ENCODE measurements around the gene ZBTB4. TPM values are rescaled to one million over a fixed set of nuclear protein-coding genes. Genes with fewer than 3 reads are reported as not detected.

The ZBTB4 gene
- total RNA-seq, 1 experiment from 2014 or later: 17.1 TPM

- TF ChIP-seq TCF7L2 (IDR thresholded peaks at IDR 0.05; ENCODE audit: borderline replicate concordance, extremely low read depth, insufficient read depth, insufficient read length) (no peak), CTCF (IDR thresholded peaks at IDR 0.05 in 2 of 3, conservative IDR thresholded peaks at IDR 0.05 in 1 of 3; ENCODE audit: borderline replicate concordance in 1 of 3, insufficient read depth in 1 of 3, low read depth in 2 of 3, low read length in 2 of 3) (no peak), CBX3 (IDR thresholded peaks at IDR 0.05; ENCODE audit: low read depth) (no peak), POLR2AphosphoS5 (IDR thresholded peaks at IDR 0.05; ENCODE audit: low read depth, low read length) (no peak; the same call in 1 of the 2 replicates)
These were observed 36.6 kb upstream of the ZBTB4 start (continued) for GRCh38 chr17:7515911-7516610.

GRCh38 chr17:7513850-7514419, 34.5 kb upstream of the ZBTB4 start:
- TSS peak; percentile 70 for BruUV-seq (replicated peaks)
- Histone ChIP-seq H3K27ac (ENCODE audit: low read depth, low read length) (no peak overlapping the region), H3K9me2 (ENCODE audit: insufficient read depth) (no peaks in the 10 kb centered on the region), H3K4me3 (replicated peaks in 1 of 2; ENCODE audit: low read depth in 1 of 2, low read length in 2 of 2) (no peak overlapping the region), H2AFZ (ENCODE audit: low read depth, low read length, poor library complexity, severe bottlenecking) (no peak overlapping the region), H3K4me1 (ENCODE audit: control insufficient read depth in 1 of 2, insufficient read depth in 2 of 2, low read length in 2 of 2) (no peaks in the 10 kb centered on the region), H3K9me3 (ENCODE audit: control insufficient read depth in 1 of 2, insufficient read depth in 1 of 2, low read depth in 1 of 2, low read length in 2 of 2) (no peaks in the 10 kb centered on the region), H4K20me1 (ENCODE audit: insufficient read depth) (no peaks in the 10 kb centered on the region), H3K36me3 (ENCODE audit: control insufficient read depth in 1 of 2, insufficient read depth in 2 of 2, low read length in 2 of 2) (peaks cover 34 to 55% of the 10 kb centered on the region in 2 experiments), H3K79me2 (ENCODE audit: insufficient read depth, low read length) (peaks cover under 1% of the 10 kb centered on the region; the same call in 1 of the 2 replicates), H3K9ac (ENCODE audit: low read length) (no peak overlapping the region), H3K27me3 (ENCODE audit: insufficient read depth, low read length) (no peaks in the 10 kb centered on the region), H3K4me2 (ENCODE audit: low read length) (no peak overlapping the region)
- DNase-seq (ENCODE audit: low read depth, low spot score): no peak
- CTCF ChIA-PET: interaction anchor here (1.1 to 3.9 kb wide), 7 partner anchors 9 to 527 kb away, joined by 4 to 37 read pairs (median 8); partner anchors contain the start of genes SENP3, TP53 and WRAP53
- POLR2A ChIA-PET: interaction anchor here (1.4 kb wide), 1 partner anchor 46 kb away, joined by 3 read pairs; no protein-coding TSS in a partner anchor
- intact Hi-C loops (cut with micrococcal nuclease): loop anchor here (1.0 to 5.0 kb wide), 2 partner anchors 47 to 173 kb away; partner anchors contain the start of genes SENP3, TP53 and WRAP53
- no peak for TF ChIP-seq TCF7L2 (IDR thresholded peaks at IDR 0.05; ENCODE audit: borderline replicate concordance, extremely low read depth, insufficient read depth, insufficient read length)
- no peak for TF ChIP-seq REST (IDR thresholded peaks at IDR 0.05; ENCODE audit: low read depth)
- no peak for TF ChIP-seq JUND (IDR thresholded peaks at IDR 0.05)
- TF ChIP-seq YY1 (IDR thresholded peaks at IDR 0.05; ENCODE audit: extremely low read depth, insufficient replicate concordance, low read depth, low read length): no peak
- no peak for TF ChIP-seq CTCF (IDR thresholded peaks at IDR 0.05 in 2 of 3, conservative IDR thresholded peaks at IDR 0.05 in 1 of 3; ENCODE audit: borderline replicate concordance in 1 of 3, insufficient read depth in 1 of 3, low read depth in 2 of 3, low read length in 2 of 3)
- TF ChIP-seq POLR2A (IDR thresholded peaks at IDR 0.05; ENCODE audit: borderline replicate concordance, extremely low read depth, insufficient read depth, insufficient read length): no peak
- TF ChIP-seq EGR1 (IDR thresholded peaks at IDR 0.05; ENCODE audit: low read depth): no peak
- no peak for ATAC-seq
- RAD21 ChIA-PET (ENCODE audit: low non-redundant PET in 1 of 2, low total read pairs in 2 of 2, uncharacterized antibody in 2 of 2, unreplicated experiment in 2 of 2): no interaction called here

Data from HCT116 (cell line).